ENCODE measurements around the gene MN1. TPM values are rescaled to one million over a fixed set of nuclear protein-coding genes. Genes with fewer than 3 reads are reported as not detected.

The MN1 gene
- total RNA-seq, 1 experiment from 2014 or later = 4.5 TPM

- no peaks in the 10 kb centered on the region for H3K4me1 ChIP-seq (replicated peaks)
- no peak overlapping the region for H3K27ac ChIP-seq
- H3K4me3 ChIP-seq = no peak overlapping the region
- no peak for DNase-seq (ENCODE audit: low read depth in 1 of 2, low spot score in 2 of 2)
- no peaks in the 10 kb centered on the region for H3K9me3 ChIP-seq (replicated peaks)
- H3K36me3 ChIP-seq = no peaks in the 10 kb centered on the region
- H3K27me3 ChIP-seq (replicated peaks) = no peaks in the 10 kb centered on the region
Measured at GRCh38 chr22:27815826-27816530, 14.4 kb upstream of the MN1 start.

- H3K9me3 ChIP-seq (replicated peaks) = no peaks in the 10 kb centered on the region
- no peaks in the 10 kb centered on the region for H3K27me3 ChIP-seq (replicated peaks)
- no peak overlapping the region for H3K27ac ChIP-seq
- no peaks in the 10 kb centered on the region for H3K36me3 ChIP-seq
- H3K4me1 ChIP-seq (replicated peaks) = no peaks in the 10 kb centered on the region
- DNase-seq (ENCODE audit: low read depth in 1 of 2, low spot score in 2 of 2) = no peak
- H3K4me3 ChIP-seq = no peak overlapping the region
Measured at GRCh38 chr22:27814993-27815392, 13.4 kb upstream of the MN1 start.

DNA sequence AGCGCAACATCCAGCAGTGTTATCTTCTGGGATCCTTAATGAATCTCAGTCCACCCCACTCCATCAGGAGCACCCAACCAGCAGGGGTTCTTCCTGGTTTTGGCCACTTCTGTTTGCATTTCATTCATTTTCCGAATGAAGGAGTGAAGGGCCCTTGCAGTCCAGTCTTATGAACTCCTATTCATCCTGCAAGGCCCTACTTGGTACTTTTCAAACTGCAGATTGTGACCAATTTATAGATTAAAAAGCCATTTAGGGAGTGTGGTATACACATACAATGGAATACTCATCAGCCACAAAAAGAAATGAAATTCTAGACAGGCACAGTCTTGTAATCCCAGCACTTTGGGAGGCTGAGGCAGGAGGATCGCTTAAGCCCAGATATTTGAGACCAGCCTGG, 10.2 kb upstream of the MN1 start:
- Histone ChIP-seq H3K27me3 (replicated peaks) (no peaks in the 10 kb centered on the region), H3K9me3 (replicated peaks) (no peaks in the 10 kb centered on the region), H3K27ac (no peak overlapping the region), H3K4me3 (no peak overlapping the region), H3K4me1 (replicated peaks) (no peaks in the 10 kb centered on the region), H3K36me3 (no peaks in the 10 kb centered on the region)
- DNase-seq (ENCODE audit: low read depth in 1 of 2, low spot score in 2 of 2) = no peak

DNA sequence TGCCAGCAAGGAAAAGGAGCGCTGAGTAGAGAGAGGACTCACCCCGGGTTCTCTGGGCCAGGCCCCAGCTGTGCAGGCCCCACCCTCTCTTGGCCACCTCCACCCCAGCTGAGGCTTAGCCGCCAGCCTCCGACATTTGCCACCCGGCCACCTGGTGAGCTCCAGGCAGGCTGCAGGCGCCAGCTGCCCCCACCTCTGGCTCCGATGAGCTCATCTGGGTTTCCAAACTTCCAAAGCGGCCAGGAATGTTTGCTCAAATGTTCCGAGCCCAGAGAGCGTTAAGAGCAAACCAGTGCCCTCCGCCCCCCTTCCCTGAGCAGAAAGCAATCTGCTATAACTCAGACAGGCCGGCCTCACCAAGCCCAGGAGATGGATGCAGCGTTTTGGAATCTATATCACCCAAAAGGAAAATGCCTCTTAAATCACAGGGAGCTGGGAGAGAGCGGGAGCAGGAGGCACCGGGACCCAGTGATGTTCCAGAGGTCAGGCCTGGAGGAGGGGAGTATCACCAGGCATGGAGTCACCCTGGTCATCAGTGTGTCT, 9.1 kb upstream of the MN1 start:
- no peak overlapping the region for H3K27ac ChIP-seq
- no peaks in the 10 kb centered on the region for H3K36me3 ChIP-seq
- no peak overlapping the region for H3K4me3 ChIP-seq
- H3K27me3 ChIP-seq (replicated peaks) = no peaks in the 10 kb centered on the region
- no peak for DNase-seq (ENCODE audit: low read depth in 1 of 2, low spot score in 2 of 2)
- no peaks in the 10 kb centered on the region for H3K9me3 ChIP-seq (replicated peaks)
- H3K4me1 ChIP-seq (replicated peaks) = no peaks in the 10 kb centered on the region

- no peaks in the 10 kb centered on the region for H3K36me3 ChIP-seq
Measured at GRCh38 chr22:27809700-27810608, 8.4 kb upstream of the MN1 start.

DNA sequence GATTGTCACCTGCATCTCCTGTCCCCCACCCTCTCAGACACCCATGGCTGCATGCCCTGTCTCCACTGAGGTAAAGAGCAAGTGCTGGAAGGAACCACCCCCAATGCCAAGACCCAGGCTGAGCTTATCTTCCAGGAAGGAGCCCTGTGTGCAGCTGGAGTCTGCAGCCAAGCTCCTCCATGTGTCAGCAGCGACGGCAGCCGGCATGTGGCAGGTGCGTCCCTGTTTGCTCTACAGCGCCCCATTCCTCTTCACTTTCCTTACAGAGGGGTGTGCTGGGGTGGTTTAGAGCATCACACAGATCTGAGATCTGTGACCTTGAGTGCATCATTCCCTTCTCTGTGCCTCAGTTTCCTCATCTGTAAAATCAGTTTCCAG, 7.7 kb upstream of the MN1 start:
- Histone ChIP-seq H3K27ac (no peak overlapping the region), H3K4me3 (no peak overlapping the region), H3K9me3 (replicated peaks) (0 out of 2 replicates have a peak, but pooled peaks cover 5% of the 10 kb centered on the region), H3K4me1 (replicated peaks) (peaks cover 7% of the 10 kb centered on the region), H3K27me3 (replicated peaks) (no peaks in the 10 kb centered on the region), H3K36me3 (no peaks in the 10 kb centered on the region)
- DNase-seq (ENCODE audit: low read depth in 1 of 2, low spot score in 2 of 2) = no peak

More at GRCh38 chr22:27809700-27810608, 8.4 kb upstream of the MN1 start:
- Histone ChIP-seq H3K27me3 (replicated peaks) (no peaks in the 10 kb centered on the region), H3K4me3 (no peak overlapping the region), H3K27ac (no peak overlapping the region), H3K4me1 (replicated peaks) (peaks cover under 1% of the 10 kb centered on the region), H3K9me3 (replicated peaks) (no peaks in the 10 kb centered on the region)
- no peak for DNase-seq (ENCODE audit: low read depth in 1 of 2, low spot score in 2 of 2)

GRCh38 chr22:27808451-27809225, 7.1 kb upstream of the MN1 start:
- H3K36me3 ChIP-seq = no peaks in the 10 kb centered on the region
- peaks cover 7% of the 10 kb centered on the region for H3K4me1 ChIP-seq (replicated peaks)
- no peaks in the 10 kb centered on the region for H3K27me3 ChIP-seq (replicated peaks)
- H3K27ac ChIP-seq = no peak overlapping the region
- H3K9me3 ChIP-seq (replicated peaks) = 0 out of 2 replicates have a peak, but pooled peaks cover 5% of the 10 kb centered on the region
- no peak overlapping the region for H3K4me3 ChIP-seq
- DNase-seq (ENCODE audit: low read depth in 1 of 2, low spot score in 2 of 2) = no peak

GRCh38 chr22:27805841-27806240, 4.3 kb upstream of the MN1 start:
- 0 out of 2 replicates have a peak, but pooled peaks cover 5% of the 10 kb centered on the region for H3K9me3 ChIP-seq (replicated peaks)
- no peak overlapping the region for H3K27ac ChIP-seq
- DNase-seq (ENCODE audit: low read depth in 1 of 2, low spot score in 2 of 2) = no peak
- no peak overlapping the region for H3K4me3 ChIP-seq
- no peaks in the 10 kb centered on the region; the same call in 1 of the 2 replicates for H3K36me3 ChIP-seq
- no peaks in the 10 kb centered on the region for H3K27me3 ChIP-seq (replicated peaks)
- peaks cover 13% of the 10 kb centered on the region for H3K4me1 ChIP-seq (replicated peaks)

- peaks cover 24% of the 10 kb centered on the region for H3K4me1 ChIP-seq (replicated peaks)
- DNase-seq (ENCODE audit: low read depth in 1 of 2, low spot score in 2 of 2) = peak; percentile 56 to 74
- H3K36me3 ChIP-seq = peaks cover 5% of the 10 kb centered on the region; the same call in 1 of the 2 replicates
- no peak overlapping the region for H3K27ac ChIP-seq
- H3K4me3 ChIP-seq = no peak overlapping the region
- H3K27me3 ChIP-seq (replicated peaks) = peaks cover 9% of the 10 kb centered on the region
- H3K9me3 ChIP-seq (replicated peaks) = 0 out of 2 replicates have a peak, but pooled peaks cover 5% of the 10 kb centered on the region
Measured at GRCh38 chr22:27804470-27805297, 3.1 kb upstream of the MN1 start.

GRCh38 chr22:27803841-27804415, 2.4 kb upstream of the MN1 start:
- peaks cover 7% of the 10 kb centered on the region; the same call in 1 of the 2 replicates for H3K36me3 ChIP-seq
- H3K27ac ChIP-seq = no peak overlapping the region

DNA sequence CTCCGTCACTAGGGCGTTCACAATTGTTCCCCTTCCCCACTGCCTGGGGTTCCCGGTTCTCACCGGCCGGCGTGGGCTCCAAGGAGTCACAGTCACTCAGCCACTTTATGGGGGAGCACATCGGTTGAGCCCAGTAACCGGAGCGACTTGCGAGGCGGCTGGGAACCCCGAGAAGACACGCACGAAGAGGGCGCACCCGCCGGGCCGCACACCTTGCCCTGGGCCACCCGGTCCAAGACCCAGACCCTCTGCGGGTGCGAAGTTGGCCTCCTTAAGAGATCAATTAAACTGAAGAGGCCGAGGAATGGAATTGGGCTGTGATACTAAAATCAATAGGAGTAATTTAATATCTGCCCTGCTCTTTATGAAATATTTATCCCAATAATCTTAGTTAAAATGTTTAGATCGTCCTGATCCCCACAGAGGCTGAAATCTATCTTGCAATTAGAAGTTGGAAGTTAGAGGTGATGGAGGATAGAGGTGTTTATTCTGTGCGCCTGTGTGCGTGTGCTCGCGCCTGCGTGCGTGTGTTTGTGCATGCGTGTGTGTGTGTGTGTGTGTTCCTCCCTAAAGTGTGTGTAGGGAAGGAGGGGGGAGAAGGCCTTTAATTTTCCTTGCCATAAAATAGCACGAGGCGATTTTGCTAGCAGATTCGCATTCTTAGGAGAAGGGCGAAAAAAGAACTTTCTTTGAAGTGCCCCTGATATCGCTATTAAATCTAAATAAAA, 954 bp upstream of the MN1 start:
- Histone ChIP-seq H3K27ac (no peak overlapping the region), H3K4me1 (replicated peaks) (peaks cover 31% of the 10 kb centered on the region), H3K9me3 (replicated peaks) (0 out of 2 replicates have a peak, but pooled peaks cover 5% of the 10 kb centered on the region), H3K4me3 (peak overlapping the region; percentile 72), H3K36me3 (peaks cover 7% of the 10 kb centered on the region), H3K27me3 (replicated peaks) (peaks cover 22% of the 10 kb centered on the region)
- DNase-seq (ENCODE audit: low read depth in 1 of 2, low spot score in 2 of 2) = no peak

More at GRCh38 chr22:27803841-27804415, 2.4 kb upstream of the MN1 start:
- Histone ChIP-seq H3K27me3 (replicated peaks) (peaks cover 11% of the 10 kb centered on the region), H3K9me3 (replicated peaks) (0 out of 2 replicates have a peak, but pooled peaks cover 5% of the 10 kb centered on the region), H3K4me3 (no peak overlapping the region), H3K4me1 (replicated peaks) (peaks cover 28% of the 10 kb centered on the region)
- DNase-seq (ENCODE audit: low read depth in 1 of 2, low spot score in 2 of 2) = no peak

GRCh38 chr22:27801202-27801615, 347 bp downstream of the MN1 start:
- Histone ChIP-seq H3K27me3 (replicated peaks) (peaks cover 22% of the 10 kb centered on the region), H3K9me3 (replicated peaks) (peaks cover 5% of the 10 kb centered on the region; the same call in 1 of the 2 replicates), H3K4me1 (replicated peaks) (peaks cover 31% of the 10 kb centered on the region), H3K36me3 (peaks cover 17% of the 10 kb centered on the region), H3K27ac (0 out of 2 replicates have a peak overlapping the region, but pooled peaks have one; percentile 6), H3K4me3 (peak overlapping the region; percentile 72)
- peak; percentile 52 to 60 for DNase-seq (ENCODE audit: low read depth in 1 of 2, low spot score in 2 of 2)

Measured in SJSA1 (cell line).